ENCODE results near the gene FBXO38. TPM values are rescaled to one million over a fixed set of nuclear protein-coding genes. Genes with fewer than 3 reads are reported as not detected.

FBXO38 gene
- total RNA-seq, 1 donor from 2014 or later = 38.0 TPM

GRCh38 chr5:148403344-148403743 lies 19.6 kb downstream of the FBXO38 start:
- Histone ChIP-seq H3K27ac (replicated peaks) (peak overlapping the region; percentile 41), H3K9me3 (replicated peaks) (no peaks in the 10 kb centered on the region), H3K36me3 (peaks cover 80% of the 10 kb centered on the region), H3K27me3 (ENCODE audit: low read depth) (no peaks in the 10 kb centered on the region), H3K4me3 (no peak overlapping the region), H3K4me1 (peaks cover 80% of the 10 kb centered on the region)
- intact Hi-C loops (cut with micrococcal nuclease) = no loop called here
- TF ChIP-seq, protein P1, sequence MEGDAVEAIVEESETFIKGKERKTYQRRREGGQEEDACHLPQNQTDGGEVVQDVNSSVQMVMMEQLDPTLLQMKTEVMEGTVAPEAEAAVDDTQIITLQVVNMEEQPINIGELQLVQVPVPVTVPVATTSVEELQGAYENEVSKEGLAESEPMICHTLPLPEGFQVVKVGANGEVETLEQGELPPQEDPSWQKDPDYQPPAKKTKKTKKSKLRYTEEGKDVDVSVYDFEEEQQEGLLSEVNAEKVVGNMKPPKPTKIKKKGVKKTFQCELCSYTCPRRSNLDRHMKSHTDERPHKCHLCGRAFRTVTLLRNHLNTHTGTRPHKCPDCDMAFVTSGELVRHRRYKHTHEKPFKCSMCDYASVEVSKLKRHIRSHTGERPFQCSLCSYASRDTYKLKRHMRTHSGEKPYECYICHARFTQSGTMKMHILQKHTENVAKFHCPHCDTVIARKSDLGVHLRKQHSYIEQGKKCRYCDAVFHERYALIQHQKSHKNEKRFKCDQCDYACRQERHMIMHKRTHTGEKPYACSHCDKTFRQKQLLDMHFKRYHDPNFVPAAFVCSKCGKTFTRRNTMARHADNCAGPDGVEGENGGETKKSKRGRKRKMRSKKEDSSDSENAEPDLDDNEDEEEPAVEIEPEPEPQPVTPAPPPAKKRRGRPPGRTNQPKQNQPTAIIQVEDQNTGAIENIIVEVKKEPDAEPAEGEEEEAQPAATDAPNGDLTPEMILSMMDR (IDR thresholded peaks at IDR 0.05; ENCODE audit: borderline replicate concordance) = no peak
- no peak for DNase-seq

GRCh38 chr5:148406406-148406805 lies 22.6 kb downstream of the FBXO38 start:
- intact Hi-C loops (cut with micrococcal nuclease) = no loop called here
- peak overlapping the region; percentile 58 for H3K27ac ChIP-seq (replicated peaks)
- TF ChIP-seq, protein P1 (IDR thresholded peaks at IDR 0.05; ENCODE audit: borderline replicate concordance) = no peak
- no peaks in the 10 kb centered on the region for H3K9me3 ChIP-seq (replicated peaks)
- peaks cover 51% of the 10 kb centered on the region for H3K4me1 ChIP-seq
- peaks cover 94% of the 10 kb centered on the region for H3K36me3 ChIP-seq
- no peaks in the 10 kb centered on the region for H3K27me3 ChIP-seq (ENCODE audit: low read depth)
- no peak for DNase-seq
- H3K4me3 ChIP-seq = no peak overlapping the region

- H3K4me1 ChIP-seq = peaks cover 34% of the 10 kb centered on the region
- no peak overlapping the region for H3K27ac ChIP-seq (replicated peaks)
- H3K4me3 ChIP-seq = no peak overlapping the region
- TF ChIP-seq, protein P1 (IDR thresholded peaks at IDR 0.05; ENCODE audit: borderline replicate concordance) = no peak
- no peak for DNase-seq
- peaks cover 93% of the 10 kb centered on the region for H3K36me3 ChIP-seq
- H3K9me3 ChIP-seq (replicated peaks) = no peaks in the 10 kb centered on the region
- H3K27me3 ChIP-seq (ENCODE audit: low read depth) = no peaks in the 10 kb centered on the region
- intact Hi-C loops (cut with micrococcal nuclease) = no loop called here
These were observed 24.3 kb downstream of the FBXO38 start for GRCh38 chr5:148408092-148408491.

DNA sequence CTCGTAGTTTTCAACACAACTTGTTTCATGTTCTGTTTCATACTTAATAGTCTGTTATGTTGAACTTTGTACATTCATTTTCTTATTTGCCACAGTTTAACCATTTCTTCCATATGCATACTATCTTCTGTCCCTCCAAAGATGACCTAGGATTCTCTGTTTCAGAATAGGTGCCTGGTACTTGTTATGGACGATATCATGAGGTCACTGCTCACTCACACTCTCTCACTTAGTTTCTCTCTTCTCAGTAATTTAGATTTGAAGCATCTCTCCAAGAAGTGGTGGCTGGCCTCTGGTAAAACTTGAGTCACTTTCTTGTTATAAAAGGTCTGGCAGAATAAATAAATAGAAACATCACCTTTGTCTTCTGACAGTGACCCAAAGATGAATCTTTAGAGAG lies 28.4 kb downstream of the FBXO38 start:
- TF ChIP-seq, protein P1 (IDR thresholded peaks at IDR 0.05; ENCODE audit: borderline replicate concordance) = no peak
- Histone ChIP-seq H3K4me3 (no peak overlapping the region), H3K36me3 (peaks cover 92% of the 10 kb centered on the region), H3K4me1 (peaks cover 38% of the 10 kb centered on the region), H3K27me3 (ENCODE audit: low read depth) (no peaks in the 10 kb centered on the region), H3K27ac (replicated peaks) (peak overlapping the region; percentile 11), H3K9me3 (replicated peaks) (no peaks in the 10 kb centered on the region)
- intact Hi-C loops (cut with micrococcal nuclease) = no loop called here
- DNase-seq = no peak

GRCh38 chr5:148414833-148415232 lies 31.1 kb downstream of the FBXO38 start:
- intact Hi-C loops (cut with micrococcal nuclease) = no loop called here
- TF ChIP-seq, protein P1 (IDR thresholded peaks at IDR 0.05; ENCODE audit: borderline replicate concordance) = no peak
- Histone ChIP-seq H3K9me3 (replicated peaks) (no peaks in the 10 kb centered on the region), H3K36me3 (peaks cover 91% of the 10 kb centered on the region), H3K27me3 (ENCODE audit: low read depth) (no peaks in the 10 kb centered on the region), H3K4me3 (no peak overlapping the region), H3K4me1 (peaks cover 38% of the 10 kb centered on the region), H3K27ac (replicated peaks) (peak overlapping the region; percentile 72)
- no peak for DNase-seq
